Measurements from ENCODE around the gene SH3GLB1.

SH3GLB1 gene

GRCh38 chr1:86765073-86765472 is 60.7 kb downstream of the SH3GLB1 start:
- DNase-seq (ENCODE audit: low spot score) = no peak
- TF ChIP-seq CTCF (IDR thresholded peaks at IDR 0.05; ENCODE audit: extremely low read depth, insufficient read depth, missing control alignments) = no peak
- in situ Hi-C loops (cut with MboI; ENCODE audit: low pct_unique_long_range_greater_than_20kb, low sequenced_read_pairs, unreplicated experiment) = no loop called here

- in situ Hi-C loops (cut with MboI; ENCODE audit: low pct_unique_long_range_greater_than_20kb, low sequenced_read_pairs, unreplicated experiment) = no loop called here
- no peak for TF ChIP-seq CTCF (IDR thresholded peaks at IDR 0.05; ENCODE audit: extremely low read depth, insufficient read depth, missing control alignments)
- DNase-seq (ENCODE audit: low spot score) = no peak
Measured at GRCh38 chr1:86765674-86766073, 61.3 kb downstream of the SH3GLB1 start.

- no peak for DNase-seq (ENCODE audit: low spot score)
- in situ Hi-C loops (cut with MboI; ENCODE audit: low pct_unique_long_range_greater_than_20kb, low sequenced_read_pairs, unreplicated experiment) = no loop called here
- TF ChIP-seq CTCF (IDR thresholded peaks at IDR 0.05; ENCODE audit: extremely low read depth, insufficient read depth, missing control alignments) = no peak
Measured at GRCh38 chr1:86768554-86768953, 64.2 kb downstream of the SH3GLB1 start.

- in situ Hi-C loops (cut with MboI; ENCODE audit: low pct_unique_long_range_greater_than_20kb, low sequenced_read_pairs, unreplicated experiment) = no loop called here
- no peak for TF ChIP-seq CTCF (IDR thresholded peaks at IDR 0.05; ENCODE audit: extremely low read depth, insufficient read depth, missing control alignments)
- no peak for DNase-seq (ENCODE audit: low spot score)
Measured at GRCh38 chr1:86769065-86769464, 64.7 kb downstream of the SH3GLB1 start.

GRCh38 chr1:86773341-86774288 is 69.2 kb downstream of the SH3GLB1 start:
- no peak for TF ChIP-seq CTCF (IDR thresholded peaks at IDR 0.05; ENCODE audit: extremely low read depth, insufficient read depth, missing control alignments)
- no peak for DNase-seq (ENCODE audit: low spot score)
- in situ Hi-C loops (cut with MboI; ENCODE audit: low pct_unique_long_range_greater_than_20kb, low sequenced_read_pairs, unreplicated experiment) = no loop called here

- in situ Hi-C loops (cut with MboI; ENCODE audit: low pct_unique_long_range_greater_than_20kb, low sequenced_read_pairs, unreplicated experiment) = no loop called here
- DNase-seq (ENCODE audit: low spot score) = peak; percentile 25
- TF ChIP-seq CTCF (IDR thresholded peaks at IDR 0.05; ENCODE audit: extremely low read depth, insufficient read depth, missing control alignments) = no peak
Measured at GRCh38 chr1:86774305-86775295, 70.2 kb downstream of the SH3GLB1 start.

Measured in GM13977 (cell line).